ENCODE measurements around the gene UQCR10.

UQCR10 gene

GRCh38 chr22:29737251-29738117 lies 29.7 kb upstream of the UQCR10 start:
- no peak overlapping the region for H2AFZ ChIP-seq (ENCODE audit: low read depth, low read length)
- H3K36me3 ChIP-seq (ENCODE audit: insufficient read depth, low read length), result peaks cover 30% of the 10 kb centered on the region
- no peaks in the 10 kb centered on the region; the same call in none of the 2 replicates for H4K20me1 ChIP-seq (ENCODE audit: insufficient read depth, low read length)
- no peak overlapping the region for H3K9ac ChIP-seq (ENCODE audit: low read depth, low read length)
- H3K79me2 ChIP-seq (ENCODE audit: insufficient read depth, low read length), result no peaks in the 10 kb centered on the region
- H3K4me2 ChIP-seq (ENCODE audit: insufficient read depth, low read length), result no peak overlapping the region
- H3K27me3 ChIP-seq (ENCODE audit: insufficient read depth, low read length, poor library complexity), result no peaks in the 10 kb centered on the region
- H3K4me3 ChIP-seq (ENCODE audit: low read depth in 1 of 2, low read length in 2 of 2), result no peak overlapping the region
- no peaks in the 10 kb centered on the region for H3K9me3 ChIP-seq (ENCODE audit: insufficient read depth, low read length, severe bottlenecking)
- no peak for TF ChIP-seq CTCF (IDR thresholded peaks at IDR 0.05; ENCODE audit: borderline replicate concordance, extremely low read depth, low read length, poor library complexity, severe bottlenecking)
- TF ChIP-seq EZH2 (IDR thresholded peaks at IDR 0.05; ENCODE audit: borderline replicate concordance, low read depth, low read length, severe bottlenecking), result no peak
- no peaks in the 10 kb centered on the region for H3K4me1 ChIP-seq (ENCODE audit: insufficient read depth, low read length)
- ATAC-seq (ENCODE audit: insufficient read depth, low read depth) (no peak), DNase-seq (no peak)
- no peak overlapping the region for H3K27ac ChIP-seq (ENCODE audit: low read length)

GRCh38 chr22:29738118-29738815 lies 28.9 kb upstream of the UQCR10 start:
- no peak overlapping the region for H2AFZ ChIP-seq (ENCODE audit: low read depth, low read length)
- H4K20me1 ChIP-seq (ENCODE audit: insufficient read depth, low read length), result no peaks in the 10 kb centered on the region; the same call in none of the 2 replicates
- DNase-seq (no peak), ATAC-seq (ENCODE audit: insufficient read depth, low read depth) (no peak)
- no peak for TF ChIP-seq CTCF (IDR thresholded peaks at IDR 0.05; ENCODE audit: borderline replicate concordance, extremely low read depth, low read length, poor library complexity, severe bottlenecking)
- TF ChIP-seq EZH2 (IDR thresholded peaks at IDR 0.05; ENCODE audit: borderline replicate concordance, low read depth, low read length, severe bottlenecking), result no peak
- H3K27me3 ChIP-seq (ENCODE audit: insufficient read depth, low read length, poor library complexity), result no peaks in the 10 kb centered on the region
- H3K9ac ChIP-seq (ENCODE audit: low read depth, low read length), result no peak overlapping the region
- no peaks in the 10 kb centered on the region for H3K9me3 ChIP-seq (ENCODE audit: insufficient read depth, low read length, severe bottlenecking)
- no peaks in the 10 kb centered on the region for H3K4me1 ChIP-seq (ENCODE audit: insufficient read depth, low read length)
- no peak overlapping the region for H3K4me3 ChIP-seq (ENCODE audit: low read depth in 1 of 2, low read length in 2 of 2)
- H3K4me2 ChIP-seq (ENCODE audit: insufficient read depth, low read length), result no peak overlapping the region
- no peak overlapping the region for H3K27ac ChIP-seq (ENCODE audit: low read length)
- no peaks in the 10 kb centered on the region for H3K79me2 ChIP-seq (ENCODE audit: insufficient read depth, low read length)
- H3K36me3 ChIP-seq (ENCODE audit: insufficient read depth, low read length), result peaks cover 31% of the 10 kb centered on the region

GRCh38 chr22:29739346-29739875 lies 27.8 kb upstream of the UQCR10 start:
- ATAC-seq (ENCODE audit: insufficient read depth, low read depth) (no peak), DNase-seq (no peak)
- H3K27ac ChIP-seq (ENCODE audit: low read length), result no peak overlapping the region
- no peak overlapping the region for H2AFZ ChIP-seq (ENCODE audit: low read depth, low read length)
- H3K9ac ChIP-seq (ENCODE audit: low read depth, low read length), result no peak overlapping the region
- TF ChIP-seq EZH2 (IDR thresholded peaks at IDR 0.05; ENCODE audit: borderline replicate concordance, low read depth, low read length, severe bottlenecking), result no peak
- no peak for TF ChIP-seq CTCF (IDR thresholded peaks at IDR 0.05; ENCODE audit: borderline replicate concordance, extremely low read depth, low read length, poor library complexity, severe bottlenecking)
- H3K4me1 ChIP-seq (ENCODE audit: insufficient read depth, low read length), result no peaks in the 10 kb centered on the region
- H3K4me2 ChIP-seq (ENCODE audit: insufficient read depth, low read length), result no peak overlapping the region
- no peaks in the 10 kb centered on the region for H3K27me3 ChIP-seq (ENCODE audit: insufficient read depth, low read length, poor library complexity)
- H3K9me3 ChIP-seq (ENCODE audit: insufficient read depth, low read length, severe bottlenecking), result no peaks in the 10 kb centered on the region
- no peak overlapping the region for H3K4me3 ChIP-seq (ENCODE audit: low read depth in 1 of 2, low read length in 2 of 2)
- no peaks in the 10 kb centered on the region; the same call in none of the 2 replicates for H4K20me1 ChIP-seq (ENCODE audit: insufficient read depth, low read length)
- H3K36me3 ChIP-seq (ENCODE audit: insufficient read depth, low read length), result peaks cover 28% of the 10 kb centered on the region
- H3K79me2 ChIP-seq (ENCODE audit: insufficient read depth, low read length), result no peaks in the 10 kb centered on the region

Data from DND-41 (cell line).